Pancreas (tissue), 10 donors: ENCODE results near the gene CES2. TPM values are rescaled to one million over a fixed set of nuclear protein-coding genes. Genes with fewer than 3 reads are reported as not detected.

Experiments used
- ATAC-seq, 4 donors: fragments of 200-7000 bp; cut with Tn5 transposase; one replicate each; pipeline versions ENCODE4 v1.8.0 to v1.9.1; 2020; ENCODE audit warnings: mild to moderate bottlenecking in 4 of 4, moderate library complexity in 4 of 4
- DNase-seq, 6 donors: peaks; one replicate each; pipeline ENCODE4 v3.0.0-alpha.2; 2020
- FAIRE-seq: peaks from 2 replicates; lab custom pipeline; 2012; peaks lifted over from hg19 to GRCh38; lab: Jason Lieb, UNC
- H3K27ac ChIP-seq, 4 donors: fragments of 200-600 bp; sonication (generic); 1 replicate in 3 of 4; 2 replicates in 1 of 4; pipeline versions ENCODE4 v1.5.0 to v1.8.0; 2020
- H3K27me3 ChIP-seq, 4 donors: fragments of 200-600 bp; one replicate each; pipeline ENCODE4 v1.8.0; 2021
- H3K36me3 ChIP-seq, 3 donors: fragments of 200-600 bp; sonication (generic) in 1 of 3; one replicate each; pipeline versions ENCODE4 v1.5.0 to v1.8.0; 2020 to 2021
- H3K4me1 ChIP-seq, 3 donors: fragments of 200-600 bp; one replicate each; pipeline ENCODE4 v1.8.0; 2021
- H3K4me3 ChIP-seq, 4 donors: fragments of 200-600 bp; sonication (generic) in 2 of 4; one replicate each; pipeline versions ENCODE4 v1.5.0 to v1.8.0; 2020 to 2021
- H3K9me3 ChIP-seq, 4 donors: fragments of 200-600 bp; one replicate each; pipeline ENCODE4 v1.8.0; 2021
- CTCF ChIP-seq, 4 donors: fragments of 200-600 bp; sonication (generic) in 3 of 4; IDR thresholded peaks; one replicate each; pipeline versions ENCODE4 v1.5.0 to v1.8.0; 2021; ENCODE audit warnings: antibody characterized with exemption in 4 of 4
- WGBS, 2 donors: extraction: QIAGEN DNeasy Blood & Tissue Kit; methylation state at CpG; one replicate each; pipeline ENCODE4 v1.1.7; 2013; 5-methylcytosine and 5-hydroxymethylcytosine counted together
- intact Hi-C, 3 donors: fragments of 100-400 bp; cut with DNase I; formaldehyde crosslinking; loops; one replicate each; pipeline versions ENCODE4 v1.11.1 to v1.14.2; 2022
- polyA plus RNA-seq, 2 donors: library from polyadenylated mRNA; stranded (reverse); fragments of 200-250 nt; gene quantifications; one replicate each; pipeline ENCODE4 v1.2.3, GENCODE V29; 2013
- total RNA-seq, 6 donors: library from RNA; stranded (reverse); fragmentation: NEBNext Ultra II Directional in 4 of 6; extraction: Animal tissue kit (Norgen Biotek cat#: 25700) in 4 of 6; gene quantifications; one replicate each; pipeline versions ENCODE4 v1.2.1 to v1.2.4, GENCODE V29; 2021 to 2023
- donor health status: healthy with polysubstance abuse.
- donor health status: DM: no; HTN: no; CAD: no; lungs with moderate emphysema.
- donor health status: DM: no; HTN: no; CAD: no.
- donor health status: control.
- donor health status: control.
- donor health status: Bipolar disorder and iron deficiency.
- donor health status: DM: yes; HTN: yes; CAD: no.
- donor health status: DM: no; HTN: no; CAD: no.
- donor health status: DM: no; HTN: no; CAD: no.
- donor health status: DM: yes; HTN: yes; CAD: no.

CES2 gene
- total and polyA plus RNA-seq, 8 donors, result 14.3 to 23.1 (median 17.3) TPM

- 25 to 40% methylated on average over 2 of the region's 2 CpGs for WGBS, 2 donors
These were observed 36.4 kb upstream of the CES2 start for GRCh38 chr16:66898933-66899309.

GRCh38 chr16:66899310-66899944 lies 35.9 kb upstream of the CES2 start:
- no peak overlapping the region for H3K4me3 ChIP-seq
- FAIRE-seq, result no peak
- peaks cover 0 to 15% (median 14%) of the 10 kb centered on the region in 3 donors for H3K4me1 ChIP-seq
- peak in 1 of 6 donors; percentile 62 for DNase-seq
- no peaks in the 10 kb centered on the region for H3K27me3 ChIP-seq
- 88 to 89% methylated on average over 6 of the region's 6 CpGs for WGBS, 2 donors
- no peaks in the 10 kb centered on the region for H3K9me3 ChIP-seq
- no peak for TF ChIP-seq CTCF (IDR thresholded peaks at IDR 0.05)
- intact Hi-C loops, result loop anchor here in 1 of 3 donors (10.0 kb wide), 1 partner anchor 245 kb away; no protein-coding TSS in a partner anchor
- H3K27ac ChIP-seq, result peak overlapping the region in 1 of 4 donors; percentile 39
- peak in 2 of 4 donors; percentile 8 to 9 for ATAC-seq
- no peaks in the 10 kb centered on the region for H3K36me3 ChIP-seq

More at GRCh38 chr16:66898933-66899309, 36.4 kb upstream of the CES2 start:
- ATAC-seq (no peak), FAIRE-seq (no peak), DNase-seq (no peak)
- no peak overlapping the region for H3K4me3 ChIP-seq
- H3K27ac ChIP-seq, result no peak overlapping the region
- no peaks in the 10 kb centered on the region for H3K9me3 ChIP-seq
- H3K27me3 ChIP-seq, result no peaks in the 10 kb centered on the region
- TF ChIP-seq CTCF (IDR thresholded peaks at IDR 0.05), result no peak
- intact Hi-C loops, result loop anchor here in 1 of 3 donors (10.0 kb wide), 1 partner anchor 246 kb away; no protein-coding TSS in a partner anchor
- H3K4me1 ChIP-seq, result peaks cover 0 to 15% (median 14%) of the 10 kb centered on the region in 3 donors
- no peaks in the 10 kb centered on the region for H3K36me3 ChIP-seq

- no peaks in the 10 kb centered on the region for H3K36me3 ChIP-seq
- no peaks in the 10 kb centered on the region for H3K27me3 ChIP-seq
- no peaks in the 10 kb centered on the region for H3K9me3 ChIP-seq
- ATAC-seq (peak; percentile 76 to 87 (median 83)), FAIRE-seq (no peak), DNase-seq (peak; percentile 64 to 94 (median 88))
- WGBS, 2 donors, result 29% methylated on average over 9 of the region's 9 CpGs
- peaks cover 0 to 15% (median 14%) of the 10 kb centered on the region in 3 donors for H3K4me1 ChIP-seq
- H3K4me3 ChIP-seq, result no peak overlapping the region
- no peak for TF ChIP-seq CTCF (IDR thresholded peaks at IDR 0.05)
- intact Hi-C loops, result loop anchor here in 1 of 3 donors (10.0 kb wide), 2 partner anchors 55 to 245 kb away; no protein-coding TSS in a partner anchor
- H3K27ac ChIP-seq, result peak overlapping the region in 2 of 4 donors; percentile 27 to 39
These were observed 35.2 kb upstream of the CES2 start for GRCh38 chr16:66899945-66900710.

GRCh38 chr16:66900721-66901441 lies 34.4 kb upstream of the CES2 start:
- H3K36me3 ChIP-seq, result no peaks in the 10 kb centered on the region
- no peaks in the 10 kb centered on the region for H3K9me3 ChIP-seq
- no peak for DNase-seq
- peaks cover 6 to 15% (median 14%) of the 10 kb centered on the region in 3 donors for H3K4me1 ChIP-seq
- intact Hi-C loops, result loop anchor here in 1 of 3 donors (10.0 kb wide), 1 partner anchor 54 kb away; no protein-coding TSS in a partner anchor
- 54 to 63% methylated on average over 7 of the region's 7 CpGs for WGBS, 2 donors
- FAIRE-seq, result no peak
- no peak overlapping the region for H3K4me3 ChIP-seq
- ATAC-seq, result peak; percentile 8 to 39 (median 22)
- peak overlapping the region in 1 of 4 donors; percentile 39 for H3K27ac ChIP-seq
- no peak for TF ChIP-seq CTCF (IDR thresholded peaks at IDR 0.05)
- H3K27me3 ChIP-seq, result no peaks in the 10 kb centered on the region
